ENCODE results near the gene MRAS.
"Not testable (repeated sequence)": the region's sequence is repeated elsewhere in the genome, so short reads cannot be mapped to it uniquely, and the experiment has no call there.

MRAS gene

DNA sequence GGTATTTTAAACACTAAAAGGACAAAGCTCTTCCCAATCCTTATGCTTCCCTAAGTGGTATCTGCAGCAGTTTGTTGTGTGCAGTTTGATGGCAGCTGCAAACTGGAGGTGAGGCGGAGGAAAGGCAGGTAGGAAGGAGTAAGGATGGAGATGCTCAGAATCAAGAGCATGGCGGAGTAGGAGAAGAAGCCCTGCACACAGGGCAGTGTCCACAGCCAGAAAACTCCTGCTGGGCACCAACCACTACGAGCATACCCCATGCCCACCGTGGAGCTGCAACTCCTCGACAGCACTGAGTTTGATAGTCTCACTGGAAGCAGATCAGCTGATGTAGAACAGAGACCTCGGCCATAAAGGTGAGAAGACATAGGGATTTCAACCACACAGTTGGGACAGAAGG, 55.7 kb downstream of the MRAS start:
- H3K36me3 Mint-ChIP-seq, result no peaks in the 10 kb centered on the region
- no peak overlapping the region for H3K4me3 Mint-ChIP-seq

DNA sequence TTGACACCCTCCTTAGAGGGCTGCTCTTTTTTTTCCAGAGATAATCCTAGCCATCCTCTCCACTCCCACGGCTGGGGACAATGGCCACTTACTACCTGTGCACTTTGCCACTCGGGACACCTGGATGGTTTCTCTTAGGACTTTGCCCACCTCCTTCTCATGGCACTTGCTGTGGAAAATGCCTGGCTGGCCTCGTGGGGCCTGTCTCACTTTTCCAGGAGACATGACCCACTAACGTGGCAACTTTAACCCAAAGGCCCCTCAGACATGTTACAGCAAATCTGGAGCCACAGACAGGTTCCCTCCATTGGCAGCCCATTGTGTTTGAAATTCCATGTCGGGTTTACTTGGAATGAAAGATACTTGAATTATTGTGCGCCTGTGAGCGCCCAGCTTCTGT, 56.6 kb downstream of the MRAS start:
- H3K4me3 Mint-ChIP-seq, result no peak overlapping the region
- no peaks in the 10 kb centered on the region for H3K36me3 Mint-ChIP-seq
- H3K9me3 Mint-ChIP-seq (ENCODE audit: low read depth), result no peaks in the 10 kb centered on the region
- no peaks in the 10 kb centered on the region for H3K4me1 Mint-ChIP-seq (ENCODE audit: low read depth)
- no peak overlapping the region for H3K27ac Mint-ChIP-seq
- peaks cover 9% of the 10 kb centered on the region for H3K27me3 Mint-ChIP-seq

More for the DNA sequence above, 55.7 kb downstream of the MRAS start:
- Mint-ChIP-seq H3K27me3 (peaks cover 9% of the 10 kb centered on the region), H3K9me3 (ENCODE audit: low read depth) (no peaks in the 10 kb centered on the region), H3K4me1 (ENCODE audit: low read depth) (no peaks in the 10 kb centered on the region), H3K27ac (no peak overlapping the region)

DNA sequence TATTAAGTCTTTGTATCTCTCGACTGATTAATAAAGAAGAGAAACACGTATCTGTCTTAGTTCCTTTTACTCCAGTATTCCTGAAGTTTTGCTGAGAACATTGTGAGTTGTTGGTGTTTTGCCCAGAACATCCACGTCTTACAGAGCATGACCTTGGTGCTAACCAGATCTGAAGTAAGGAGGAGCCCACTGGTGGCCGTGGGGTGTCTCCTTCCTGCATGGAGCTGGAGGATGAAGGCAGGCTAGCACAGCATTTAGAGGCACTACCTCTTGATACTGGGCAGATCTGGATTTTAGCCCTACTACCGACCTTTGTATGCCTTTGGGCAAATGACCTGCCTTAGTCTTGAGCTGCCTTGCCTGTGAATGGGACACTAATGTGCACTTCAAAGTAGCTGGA, 57.1 kb downstream of the MRAS start:
- Mint-ChIP-seq H3K4me3 (no peak overlapping the region), H3K36me3 (no peaks in the 10 kb centered on the region), H3K9me3 (ENCODE audit: low read depth) (no peaks in the 10 kb centered on the region), H3K4me1 (ENCODE audit: low read depth) (no peaks in the 10 kb centered on the region), H3K27me3 (peaks cover 9% of the 10 kb centered on the region), H3K27ac (no peak overlapping the region)

DNA sequence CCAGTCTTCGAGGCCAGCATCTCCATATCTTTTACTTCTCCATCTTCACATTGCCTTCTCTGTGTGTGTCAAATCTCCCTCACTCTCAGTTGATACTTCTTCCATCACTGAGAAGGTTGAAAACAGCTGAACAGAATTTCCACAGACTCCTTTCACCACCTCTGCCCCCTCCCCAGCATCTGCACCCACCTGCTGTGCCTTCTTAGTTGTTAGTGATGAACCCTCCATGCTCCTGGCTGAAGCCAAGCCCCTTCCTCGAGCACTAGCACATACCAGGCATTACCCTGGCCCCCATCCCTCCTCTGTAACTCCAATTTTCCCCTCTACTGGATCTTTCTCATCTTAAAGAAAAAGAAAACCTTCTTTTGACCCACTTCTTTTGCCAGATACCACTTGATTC, 58.2 kb downstream of the MRAS start:
- no peaks in the 10 kb centered on the region for H3K9me3 Mint-ChIP-seq (ENCODE audit: low read depth)
- no peaks in the 10 kb centered on the region for H3K4me1 Mint-ChIP-seq (ENCODE audit: low read depth)
- H3K27ac Mint-ChIP-seq, result no peak overlapping the region
- peaks cover 9% of the 10 kb centered on the region for H3K27me3 Mint-ChIP-seq
- no peaks in the 10 kb centered on the region for H3K36me3 Mint-ChIP-seq
- no peak overlapping the region for H3K4me3 Mint-ChIP-seq

DNA sequence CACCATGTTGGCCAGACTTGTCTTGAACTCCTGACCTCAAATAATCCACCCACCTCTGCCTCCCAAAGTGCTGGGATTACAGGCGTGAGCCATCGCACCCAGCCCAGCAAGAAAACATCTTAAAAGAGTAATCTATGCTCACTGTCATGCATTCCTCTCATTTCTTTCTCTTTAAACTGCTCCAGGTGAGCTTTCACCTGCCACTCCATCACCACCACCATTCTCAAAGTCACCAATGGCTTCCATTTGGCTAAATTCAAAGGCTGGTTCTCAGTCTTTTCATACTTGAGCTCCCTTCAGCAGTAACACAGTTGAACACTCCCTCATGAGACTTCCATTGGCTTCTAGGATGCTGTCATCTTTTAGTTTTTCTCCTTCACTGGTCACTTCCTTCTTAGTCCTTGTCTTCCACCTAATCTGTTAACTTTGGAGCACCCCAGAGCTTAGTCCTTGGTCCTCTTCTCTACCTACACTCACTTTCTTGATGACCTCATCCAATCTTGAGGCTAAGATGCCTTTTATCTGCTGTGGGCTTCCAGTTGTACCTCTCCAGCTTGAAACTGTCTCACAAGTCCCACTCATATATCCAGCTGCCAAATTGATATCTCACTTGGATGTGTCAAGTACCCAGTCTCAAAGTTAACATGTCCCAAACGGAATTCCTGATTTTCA, 59.0 kb downstream of the MRAS start:
- Mint-ChIP-seq H3K9me3 (ENCODE audit: low read depth) (no peaks in the 10 kb centered on the region), H3K4me3 (no peak overlapping the region), H3K36me3 (no peaks in the 10 kb centered on the region), H3K4me1 (ENCODE audit: low read depth) (no peaks in the 10 kb centered on the region), H3K27ac (no peak overlapping the region), H3K27me3 (peaks cover 9% of the 10 kb centered on the region)

DNA sequence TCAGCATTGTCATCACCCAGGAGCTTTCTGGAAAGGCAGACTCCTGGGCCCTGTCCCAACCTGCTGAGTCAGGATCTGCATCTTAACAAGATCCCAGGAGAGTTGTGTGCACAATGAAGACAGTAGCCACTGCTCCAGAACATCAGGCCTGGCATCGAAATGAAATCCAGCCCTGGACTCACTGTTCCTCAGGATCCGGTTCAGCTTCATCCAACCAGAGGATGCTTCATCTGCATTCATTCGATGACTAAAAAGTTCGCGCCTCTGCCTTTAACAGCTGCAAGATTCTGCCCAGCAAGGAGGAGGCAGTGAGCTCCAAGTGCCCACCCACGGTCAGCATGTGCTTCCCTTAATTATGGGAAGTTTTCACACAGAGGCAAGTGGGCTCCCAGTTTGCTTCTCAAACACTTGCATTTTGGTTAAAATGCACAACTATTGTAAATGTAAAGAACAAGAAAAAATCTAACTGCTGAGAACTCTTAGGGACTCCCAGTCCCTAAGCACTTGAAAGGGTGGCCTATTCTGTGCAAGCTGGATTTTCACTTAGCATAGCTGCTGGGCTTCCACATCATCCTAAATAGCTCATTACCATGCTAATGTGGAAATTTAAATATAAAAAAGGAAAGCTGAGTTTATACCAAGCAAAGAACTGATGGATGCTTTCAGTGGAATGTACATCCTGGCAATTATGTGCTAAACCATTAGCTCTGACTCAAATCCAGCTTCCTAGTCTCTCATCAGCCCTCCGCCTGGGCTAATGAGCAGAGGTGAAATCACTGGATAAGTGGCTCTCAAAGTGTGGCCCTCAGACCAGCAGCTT, 60.6 kb downstream of the MRAS start:
- no peak overlapping the region for H3K27ac Mint-ChIP-seq
- no peak overlapping the region for H3K4me3 Mint-ChIP-seq
- peaks cover 9% of the 10 kb centered on the region for H3K27me3 Mint-ChIP-seq
- H3K9me3 Mint-ChIP-seq (ENCODE audit: low read depth), result no peaks in the 10 kb centered on the region
- H3K36me3 Mint-ChIP-seq, result no peaks in the 10 kb centered on the region
- H3K4me1 Mint-ChIP-seq (ENCODE audit: low read depth), result no peaks in the 10 kb centered on the region

DNA sequence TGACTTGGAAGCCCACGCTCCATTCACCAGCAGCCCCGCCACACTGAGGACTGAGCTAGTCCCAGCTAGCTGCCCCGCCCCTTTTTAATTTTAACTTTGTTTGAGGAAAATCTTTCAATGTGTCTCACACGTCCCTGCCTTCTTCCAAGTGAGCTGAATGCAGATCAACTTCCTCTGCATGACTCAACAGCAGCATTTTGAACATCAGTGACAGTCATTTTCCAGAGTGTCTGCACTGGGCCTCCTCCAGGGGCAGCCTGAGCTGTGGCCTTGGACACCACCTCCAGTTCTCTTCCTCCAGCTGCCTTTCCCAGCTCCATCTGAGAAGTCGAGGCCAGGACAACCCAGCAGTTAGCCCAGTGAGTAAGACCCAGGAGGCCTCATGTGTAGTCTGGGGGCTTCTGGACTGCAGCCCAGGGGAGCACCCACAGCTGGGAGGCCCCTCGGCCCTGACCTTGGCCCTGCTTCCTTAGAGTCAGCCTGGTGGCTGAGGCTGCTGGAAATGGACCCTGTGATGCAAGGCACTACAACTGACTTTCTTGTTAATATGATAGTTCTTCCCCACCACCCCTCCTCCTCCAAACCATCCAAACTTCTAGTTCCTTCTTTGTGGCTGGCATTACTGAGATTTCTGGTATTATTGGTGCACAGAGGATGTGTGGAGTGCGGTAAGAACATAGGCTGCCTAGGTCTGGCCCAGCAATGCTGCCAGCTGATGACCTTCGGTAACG, 64.6 kb downstream of the MRAS start:
- Mint-ChIP-seq H3K4me3 (no peak overlapping the region), H3K27ac (no peak overlapping the region), H3K27me3 (peaks cover 6% of the 10 kb centered on the region), H3K36me3 (no peaks in the 10 kb centered on the region), H3K4me1 (ENCODE audit: low read depth) (no peaks in the 10 kb centered on the region), H3K9me3 (ENCODE audit: low read depth) (no peaks in the 10 kb centered on the region)

DNA sequence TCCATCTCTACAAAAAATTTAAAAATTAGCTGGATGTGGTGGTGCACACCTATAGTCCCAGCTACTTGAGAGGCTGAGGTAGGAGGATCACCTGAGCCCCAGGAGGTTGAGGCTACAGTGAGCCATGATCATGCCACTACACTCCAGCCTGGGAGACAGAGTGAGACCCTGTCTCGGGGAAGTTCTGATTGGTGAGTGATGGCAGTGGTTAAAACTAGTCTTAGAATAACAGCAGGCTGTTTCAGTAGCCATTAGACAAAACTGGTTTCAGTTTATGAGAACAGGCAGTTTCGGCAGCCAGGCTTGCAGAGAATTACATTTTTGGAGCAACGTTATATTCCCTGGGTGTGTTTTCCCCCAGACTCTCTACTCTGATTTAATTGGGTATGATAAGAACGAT, 67.9 kb downstream of the MRAS start:
- not testable (repeated sequence) for H3K4me3 Mint-ChIP-seq; H3K4me1 Mint-ChIP-seq (ENCODE audit: low read depth); H3K27ac Mint-ChIP-seq; H3K9me3 Mint-ChIP-seq (ENCODE audit: low read depth); H3K27me3 Mint-ChIP-seq; H3K36me3 Mint-ChIP-seq

DNA sequence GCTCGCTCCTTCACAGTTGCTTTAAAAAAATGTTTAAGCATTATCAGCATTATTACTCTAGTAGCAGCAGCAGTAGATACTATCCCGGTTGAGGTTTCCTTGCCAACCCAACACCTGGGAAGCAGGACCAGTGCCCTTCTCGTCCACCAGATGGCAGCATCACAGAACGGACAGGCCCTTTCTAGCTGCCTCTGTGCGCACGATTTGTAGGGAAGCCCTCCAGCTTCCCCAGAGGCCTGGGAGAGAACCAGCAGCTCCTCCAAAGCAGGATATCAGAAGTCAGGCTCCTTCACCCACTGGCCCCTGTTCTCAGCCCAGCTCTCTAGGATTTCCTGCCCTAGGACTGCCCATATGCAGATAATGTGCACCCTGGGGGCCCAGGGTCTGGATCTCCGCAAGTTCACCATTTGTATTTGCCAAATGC, 69.2 kb downstream of the MRAS start:
- Mint-ChIP-seq H3K27ac (no peak overlapping the region), H3K4me1 (ENCODE audit: low read depth) (no peaks in the 10 kb centered on the region), H3K27me3 (peaks cover 5% of the 10 kb centered on the region), H3K36me3 (no peaks in the 10 kb centered on the region), H3K9me3 (ENCODE audit: low read depth) (no peaks in the 10 kb centered on the region), H3K4me3 (no peak overlapping the region)

DNA sequence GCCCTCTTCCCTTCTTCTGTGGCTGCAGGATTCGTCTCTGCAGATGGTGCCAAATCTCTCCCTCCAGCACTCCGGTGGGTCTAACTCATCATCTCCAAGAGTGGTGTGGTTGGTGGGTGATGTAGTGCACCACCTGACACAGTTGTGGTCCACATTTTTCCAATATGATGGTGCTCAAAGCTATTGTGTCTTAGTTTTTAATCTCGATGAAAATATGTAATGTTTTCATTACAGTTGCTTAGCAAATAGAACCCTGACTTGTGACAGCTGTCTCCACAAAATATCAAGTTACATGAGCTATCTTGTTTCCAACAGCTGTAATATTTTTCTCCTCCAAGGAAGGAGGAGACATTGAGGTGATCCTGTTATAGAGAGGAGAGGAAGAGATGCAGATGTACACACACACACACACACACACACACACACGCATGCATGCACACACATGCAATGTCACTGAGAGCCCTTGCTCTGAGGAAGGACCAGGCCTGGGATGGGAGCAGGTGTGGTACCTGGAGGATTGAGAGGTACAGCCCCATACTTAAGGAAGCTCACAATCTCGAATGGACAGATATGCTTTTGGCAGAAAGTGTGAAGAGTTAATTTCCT, 70.3 kb downstream of the MRAS start:
- Mint-ChIP-seq H3K36me3 (no peaks in the 10 kb centered on the region), H3K4me3 (no peak overlapping the region), H3K4me1 (ENCODE audit: low read depth) (no peaks in the 10 kb centered on the region), H3K27me3 (peaks cover 5% of the 10 kb centered on the region), H3K9me3 (ENCODE audit: low read depth) (no peaks in the 10 kb centered on the region), H3K27ac (no peak overlapping the region)

DNA sequence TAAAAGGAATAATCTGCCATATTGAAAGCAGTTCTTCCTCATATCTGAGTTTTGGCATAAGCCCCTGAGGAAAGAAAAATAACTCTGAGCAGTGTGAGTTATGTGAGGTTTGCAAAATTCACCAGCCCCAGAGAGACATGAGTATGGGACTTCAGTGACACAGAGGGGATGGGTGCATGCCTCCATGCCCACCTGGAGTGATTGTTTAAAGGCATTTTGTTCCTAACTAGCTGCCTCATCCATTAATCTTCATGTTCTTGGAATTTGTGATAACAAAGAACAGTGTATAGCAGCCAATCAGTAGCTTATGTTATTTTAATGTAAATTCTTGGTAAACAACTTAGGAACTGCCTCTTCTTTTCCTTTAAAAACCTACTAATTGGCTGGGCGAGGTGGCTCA, 74.9 kb downstream of the MRAS start:
- no peaks in the 10 kb centered on the region for H3K36me3 Mint-ChIP-seq
- H3K27ac Mint-ChIP-seq, result no peak overlapping the region
- no peaks in the 10 kb centered on the region for H3K4me1 Mint-ChIP-seq (ENCODE audit: low read depth)
- no peaks in the 10 kb centered on the region for H3K27me3 Mint-ChIP-seq
- no peak overlapping the region for H3K4me3 Mint-ChIP-seq
- H3K9me3 Mint-ChIP-seq (ENCODE audit: low read depth), result no peaks in the 10 kb centered on the region

DNA sequence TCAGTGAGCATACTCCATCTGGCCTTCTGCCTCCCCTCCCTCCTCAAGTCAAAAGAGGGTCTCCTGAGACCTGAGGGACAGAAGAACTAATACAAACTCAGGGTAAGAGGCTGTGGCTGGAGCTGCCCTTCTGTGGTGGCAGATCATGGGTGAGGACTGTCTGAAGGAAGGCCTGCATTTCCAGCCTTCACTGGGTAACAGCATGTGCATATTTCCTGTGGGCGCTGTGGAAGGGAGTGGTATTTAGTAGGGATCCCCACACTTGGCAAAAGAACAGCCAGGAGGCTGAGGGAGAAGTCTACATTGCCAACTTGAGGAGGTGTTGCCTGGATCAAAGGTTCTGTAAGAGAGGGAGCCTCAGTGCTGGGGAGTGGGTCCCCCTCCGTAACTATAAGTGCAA, 75.9 kb downstream of the MRAS start:
- H3K9me3 Mint-ChIP-seq (ENCODE audit: low read depth), result no peaks in the 10 kb centered on the region
- H3K36me3 Mint-ChIP-seq, result no peaks in the 10 kb centered on the region
- H3K4me1 Mint-ChIP-seq (ENCODE audit: low read depth), result no peaks in the 10 kb centered on the region
- no peaks in the 10 kb centered on the region for H3K27me3 Mint-ChIP-seq
- H3K27ac Mint-ChIP-seq, result no peak overlapping the region
- H3K4me3 Mint-ChIP-seq, result no peak overlapping the region

DNA sequence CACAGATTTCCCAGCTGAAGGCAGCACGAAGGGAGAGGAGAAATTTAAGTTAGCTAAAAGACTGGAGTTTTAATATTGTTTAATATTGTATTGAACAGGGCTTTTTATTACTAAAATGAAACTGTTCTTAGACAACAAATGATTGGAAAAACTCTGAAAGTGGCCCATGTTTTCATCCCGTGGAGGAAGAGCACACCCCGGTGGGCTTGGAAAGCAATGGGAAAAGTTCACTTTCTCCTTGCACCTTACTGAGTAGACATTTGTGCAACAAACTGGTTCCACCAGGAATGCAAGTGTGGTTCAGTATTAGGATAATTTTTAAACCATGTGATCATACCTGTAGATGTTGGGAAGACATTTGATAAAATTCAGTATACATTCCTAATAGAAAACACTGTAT, 77.8 kb downstream of the MRAS start:
- no peaks in the 10 kb centered on the region for H3K36me3 Mint-ChIP-seq
- H3K4me3 Mint-ChIP-seq, result no peak overlapping the region

DNA sequence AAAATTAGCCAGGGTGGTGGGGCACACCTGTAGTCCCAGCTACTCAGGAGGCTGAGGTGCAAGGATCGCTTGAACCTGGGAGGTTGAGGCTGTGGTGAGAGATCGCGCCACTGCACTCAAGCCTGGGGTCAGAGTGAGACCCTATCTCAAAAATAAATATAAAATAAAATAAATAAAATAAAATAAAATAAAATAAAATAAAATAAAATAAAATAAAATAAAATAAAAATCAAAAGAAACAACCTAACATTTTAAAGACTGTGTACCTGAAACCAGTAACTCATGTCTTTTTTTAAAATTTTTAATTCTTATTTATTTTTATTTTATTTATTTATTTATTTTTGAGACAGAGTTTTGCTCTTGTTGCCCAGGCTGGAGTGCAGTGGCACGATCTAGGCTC, 78.4 kb downstream of the MRAS start:
- H3K27me3 Mint-ChIP-seq; H3K4me1 Mint-ChIP-seq (ENCODE audit: low read depth); H3K4me3 Mint-ChIP-seq; H3K27ac Mint-ChIP-seq; H3K36me3 Mint-ChIP-seq; H3K9me3 Mint-ChIP-seq (ENCODE audit: low read depth): not testable (repeated sequence)

More for the DNA sequence above, 77.8 kb downstream of the MRAS start:
- Mint-ChIP-seq H3K9me3 (ENCODE audit: low read depth) (no peaks in the 10 kb centered on the region), H3K27me3 (no peaks in the 10 kb centered on the region), H3K4me1 (ENCODE audit: low read depth) (no peaks in the 10 kb centered on the region), H3K27ac (no peak overlapping the region)

DNA sequence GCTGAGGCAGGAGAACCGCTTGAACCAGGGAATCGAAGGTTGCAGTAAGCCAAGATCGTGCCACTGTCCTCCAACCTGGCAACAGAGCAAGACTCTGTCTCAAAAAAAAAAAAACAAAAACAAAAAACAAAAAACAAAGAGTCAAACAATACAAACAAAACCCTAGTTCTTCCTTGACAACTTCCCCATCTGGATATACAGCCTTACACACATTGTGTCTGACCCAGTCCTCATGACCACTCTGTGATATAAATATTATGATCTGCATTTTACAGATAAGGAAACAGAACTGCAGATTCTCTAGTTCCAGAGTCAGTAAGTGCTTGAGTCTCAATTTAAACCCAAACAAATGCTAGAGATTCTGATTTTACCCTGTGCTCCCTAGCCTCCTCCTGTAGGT, 81.3 kb downstream of the MRAS start:
- H3K27ac Mint-ChIP-seq, result no peak overlapping the region
- no peak overlapping the region for H3K4me3 Mint-ChIP-seq
- H3K27me3 Mint-ChIP-seq, result peaks cover 5% of the 10 kb centered on the region
- no peaks in the 10 kb centered on the region for H3K36me3 Mint-ChIP-seq
- H3K4me1 Mint-ChIP-seq (ENCODE audit: low read depth), result peaks cover 5% of the 10 kb centered on the region
- H3K9me3 Mint-ChIP-seq (ENCODE audit: low read depth), result no peaks in the 10 kb centered on the region

Data from activated naive CD8-positive, alpha-beta T cell (primary cell).